ENCODE measurements around the gene KRT38. TPM values are rescaled to one million over a fixed set of nuclear protein-coding genes. Genes with fewer than 3 reads are reported as not detected.

Gene KRT38
- not detected for total RNA-seq
- long read RNA-seq: 0 reads

DNA sequence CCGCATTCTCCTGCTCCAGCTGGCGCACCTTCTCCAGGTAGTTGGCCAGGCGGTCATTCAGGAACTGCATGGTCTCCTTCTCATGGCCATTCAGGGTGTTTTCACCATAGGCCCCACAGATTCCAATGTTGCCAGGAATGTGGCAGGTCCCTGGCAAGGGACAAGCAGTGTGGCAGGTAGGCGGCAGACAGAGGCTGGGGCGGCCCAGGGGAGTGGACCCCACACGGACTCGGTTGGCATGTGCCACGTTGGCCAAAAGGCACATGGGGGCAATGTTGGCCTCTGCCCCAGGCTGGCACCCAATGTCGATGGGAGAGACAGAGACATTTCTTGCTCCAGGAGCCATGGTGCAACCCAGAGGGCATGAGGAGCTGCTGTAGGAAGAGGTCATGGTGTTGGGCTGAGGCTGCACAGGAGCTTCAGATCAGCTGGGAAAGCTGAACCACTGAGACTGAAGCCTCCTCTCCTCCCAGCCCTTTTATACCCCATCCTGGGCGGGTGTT, at the start of gene KRT38:
KRT38 (minus strand) TSS at position 453 of the 503 bp plus-strand sequence; CDS start at position 391, 62 bp downstream.
- TF ChIP-seq, protein P1, sequence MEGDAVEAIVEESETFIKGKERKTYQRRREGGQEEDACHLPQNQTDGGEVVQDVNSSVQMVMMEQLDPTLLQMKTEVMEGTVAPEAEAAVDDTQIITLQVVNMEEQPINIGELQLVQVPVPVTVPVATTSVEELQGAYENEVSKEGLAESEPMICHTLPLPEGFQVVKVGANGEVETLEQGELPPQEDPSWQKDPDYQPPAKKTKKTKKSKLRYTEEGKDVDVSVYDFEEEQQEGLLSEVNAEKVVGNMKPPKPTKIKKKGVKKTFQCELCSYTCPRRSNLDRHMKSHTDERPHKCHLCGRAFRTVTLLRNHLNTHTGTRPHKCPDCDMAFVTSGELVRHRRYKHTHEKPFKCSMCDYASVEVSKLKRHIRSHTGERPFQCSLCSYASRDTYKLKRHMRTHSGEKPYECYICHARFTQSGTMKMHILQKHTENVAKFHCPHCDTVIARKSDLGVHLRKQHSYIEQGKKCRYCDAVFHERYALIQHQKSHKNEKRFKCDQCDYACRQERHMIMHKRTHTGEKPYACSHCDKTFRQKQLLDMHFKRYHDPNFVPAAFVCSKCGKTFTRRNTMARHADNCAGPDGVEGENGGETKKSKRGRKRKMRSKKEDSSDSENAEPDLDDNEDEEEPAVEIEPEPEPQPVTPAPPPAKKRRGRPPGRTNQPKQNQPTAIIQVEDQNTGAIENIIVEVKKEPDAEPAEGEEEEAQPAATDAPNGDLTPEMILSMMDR (IDR thresholded peaks at IDR 0.05): no peak
- intact Hi-C loops (cut with DNase I): no loop called here
- peaks cover 6% of the 10 kb centered on the region for H3K27me3 ChIP-seq (ENCODE audit: low read depth)
- DNase-seq (no peak), ATAC-seq (no peak)
- H3K27ac ChIP-seq: no peak within 1 kb of the TSS
- H3K4me1 ChIP-seq: no peaks in the 10 kb centered on the region
- no peaks in the 10 kb centered on the region for H3K36me3 ChIP-seq
- H3K4me3 ChIP-seq: no peak within 1 kb of the TSS
- H3K9me3 ChIP-seq: no peaks in the 10 kb centered on the region

DNA sequence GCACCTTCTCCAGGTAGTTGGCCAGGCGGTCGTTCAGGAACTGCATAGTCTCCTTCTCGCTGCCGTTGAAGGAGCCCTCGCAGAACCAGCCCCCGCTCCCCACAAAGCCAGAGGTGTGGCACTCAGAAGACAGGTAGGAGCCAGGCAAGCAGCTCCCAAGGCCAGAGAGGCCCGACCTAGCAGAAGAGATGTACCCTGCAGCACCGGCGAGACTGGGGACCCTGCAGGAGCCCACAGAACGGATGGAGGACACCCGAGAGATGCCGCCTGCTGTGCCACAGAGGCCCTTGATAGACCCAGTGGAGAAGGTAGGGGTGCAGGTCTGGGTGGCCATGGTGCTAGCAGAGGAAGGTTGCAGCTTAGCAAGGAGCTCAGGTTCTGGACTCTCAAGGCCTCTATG, 48.7 kb upstream of the KRT38 start, which contains the start of gene KRT36:
KRT36 (minus strand) TSS at position 380 of the 400 bp plus-strand sequence; CDS start at position 334, 46 bp downstream.
- no peak within 1 kb of the TSS for H3K27ac ChIP-seq
- peaks cover 10% of the 10 kb centered on the region for H3K4me1 ChIP-seq
- intact Hi-C loops (cut with DNase I): no loop called here
- no peak for ATAC-seq
- H3K27me3 ChIP-seq (ENCODE audit: low read depth): no peaks in the 10 kb centered on the region
- H3K36me3 ChIP-seq: no peaks in the 10 kb centered on the region
- no peak within 1 kb of the TSS for H3K4me3 ChIP-seq
- no peak for DNase-seq
- TF ChIP-seq, protein P1 (IDR thresholded peaks at IDR 0.05): no peak
- H3K9me3 ChIP-seq: no peaks in the 10 kb centered on the region

DNA sequence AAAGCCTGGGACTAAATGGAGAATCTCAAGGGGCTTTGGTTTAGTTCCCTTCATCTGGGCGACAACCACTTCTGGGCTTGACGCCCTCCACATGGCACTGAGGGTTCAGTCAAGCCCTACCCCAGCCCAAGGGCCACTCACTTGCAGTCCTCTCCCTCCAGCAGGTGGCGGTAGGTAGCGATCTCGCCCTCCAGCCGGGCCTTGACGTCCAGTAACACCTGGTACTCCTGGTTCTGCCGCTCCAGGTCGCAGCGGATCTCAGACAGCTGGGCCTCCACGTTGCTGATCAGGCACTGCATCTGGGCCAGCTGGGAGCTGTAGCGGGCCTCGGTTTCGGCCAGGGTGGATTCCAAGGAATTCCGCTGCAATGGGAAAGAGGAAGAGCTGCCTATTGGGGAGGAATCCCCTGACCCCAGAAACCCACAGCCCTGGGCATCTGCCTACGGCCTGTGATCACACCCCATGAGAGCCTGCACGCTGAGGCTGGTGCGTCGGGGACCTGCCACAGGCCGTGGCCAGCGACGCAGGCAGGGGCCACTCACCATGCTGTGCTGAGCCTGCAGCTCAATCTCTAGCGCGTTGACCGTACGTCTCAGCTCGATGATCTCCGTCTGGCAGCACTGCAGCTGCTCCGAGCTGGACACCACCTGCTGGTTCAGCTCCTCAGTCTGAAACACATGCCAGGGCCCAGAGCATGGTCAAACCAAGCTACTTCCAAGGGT, 46.2 kb upstream of the KRT38 start:
- intact Hi-C loops (cut with DNase I): no loop called here
- peak; percentile 81 for DNase-seq
- H3K27ac ChIP-seq: no peak overlapping the region
- no peaks in the 10 kb centered on the region for H3K4me1 ChIP-seq
- H3K36me3 ChIP-seq: no peaks in the 10 kb centered on the region
- H3K4me3 ChIP-seq: no peak overlapping the region
- H3K9me3 ChIP-seq: no peaks in the 10 kb centered on the region
- TF ChIP-seq, protein P1 (IDR thresholded peaks at IDR 0.05): peak; percentile 63
- no peaks in the 10 kb centered on the region for H3K27me3 ChIP-seq (ENCODE audit: low read depth)
- ATAC-seq: peak; percentile 57 to 77

DNA sequence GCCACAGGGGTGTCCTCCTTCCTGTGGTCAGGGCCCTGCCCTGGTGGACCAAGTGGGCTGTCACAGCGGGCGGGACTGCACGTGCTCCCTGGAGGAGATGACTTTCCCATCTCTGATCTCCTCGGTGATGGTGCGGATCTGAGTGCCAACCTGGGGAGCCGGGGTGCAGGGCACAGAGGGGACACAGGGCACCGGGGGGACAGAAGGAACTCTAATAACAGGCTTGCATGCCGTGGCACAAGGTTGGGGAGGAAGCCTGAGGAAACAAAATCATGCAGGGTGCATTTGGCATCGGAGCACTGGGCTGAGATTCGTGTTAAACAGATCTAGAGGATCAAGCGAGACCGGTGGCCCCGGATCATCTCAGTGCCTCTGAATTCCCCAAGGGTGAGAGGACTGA, 45.5 kb upstream of the KRT38 start:
- Histone ChIP-seq H3K4me3 (no peak overlapping the region), H3K9me3 (no peaks in the 10 kb centered on the region), H3K4me1 (no peaks in the 10 kb centered on the region), H3K36me3 (no peaks in the 10 kb centered on the region), H3K27ac (no peak overlapping the region), H3K27me3 (ENCODE audit: low read depth) (no peaks in the 10 kb centered on the region)
- TF ChIP-seq, protein P1 (IDR thresholded peaks at IDR 0.05): no peak
- intact Hi-C loops (cut with DNase I): no loop called here
- DNase-seq (no peak), ATAC-seq (no peak)

DNA sequence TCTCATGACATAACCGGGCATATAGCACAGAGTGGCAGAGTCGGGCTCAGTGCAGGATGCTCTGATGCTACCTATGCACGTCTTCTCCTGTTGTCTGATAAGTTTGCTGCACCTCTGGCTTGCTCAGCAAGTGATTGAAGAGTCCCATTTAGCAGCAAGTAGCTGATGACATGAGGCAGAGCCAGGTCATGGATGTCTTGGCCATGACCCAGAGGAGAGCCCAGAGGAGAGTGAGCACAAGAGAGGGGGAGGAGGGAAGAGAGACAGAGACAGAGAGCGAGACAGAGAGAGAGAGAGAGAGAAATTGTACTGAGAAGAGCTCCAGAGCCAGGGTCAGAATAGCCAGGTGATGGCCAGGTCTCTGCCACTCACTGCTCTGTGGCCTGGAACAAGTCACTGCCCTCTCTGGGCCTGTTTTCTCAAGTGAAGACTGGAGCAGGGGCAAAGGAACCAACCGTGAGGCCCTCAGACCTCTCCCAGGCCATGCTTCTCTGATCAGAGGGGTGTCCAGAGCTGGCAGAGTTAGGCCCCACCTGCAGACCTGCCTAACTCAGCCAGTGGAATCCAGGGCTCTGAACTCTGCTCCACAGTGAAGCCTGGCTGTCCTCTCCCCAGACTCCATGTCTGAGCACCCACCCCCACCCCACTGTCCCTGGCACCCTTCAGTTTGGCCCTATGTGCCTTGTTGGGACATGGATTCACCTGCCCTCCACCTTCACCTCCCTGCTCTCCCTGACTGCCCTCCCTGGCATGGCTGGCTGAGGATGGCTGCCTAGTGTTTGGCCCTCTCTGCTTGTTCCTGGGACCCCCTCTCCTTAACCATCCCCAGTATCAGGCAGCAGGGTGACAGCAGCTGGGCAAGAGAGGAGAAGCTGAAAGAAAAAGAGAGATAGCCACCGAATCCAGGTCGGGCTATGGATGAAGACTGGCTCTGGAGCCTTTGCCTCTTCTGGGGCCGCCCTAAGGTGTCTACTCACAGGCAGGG, 44.4 kb upstream of the KRT38 start:
- Histone ChIP-seq H3K36me3 (no peaks in the 10 kb centered on the region), H3K27ac (no peak overlapping the region), H3K27me3 (ENCODE audit: low read depth) (no peaks in the 10 kb centered on the region), H3K4me1 (no peaks in the 10 kb centered on the region), H3K9me3 (no peaks in the 10 kb centered on the region), H3K4me3 (no peak overlapping the region)
- TF ChIP-seq, protein P1 (IDR thresholded peaks at IDR 0.05): no peak
- no peak for DNase-seq
- ATAC-seq: peak in 1 of 2 donors; percentile 12
- intact Hi-C loops (cut with DNase I): no loop called here
